ENCODE results near the gene SLC24A4.

GRCh38 chr14:92519246-92520101 lies 196.5 kb downstream of the SLC24A4 start:
- no peak for TF ChIP-seq PRDM4 (tag by site-specific recombination; IDR thresholded peaks at IDR 0.05)
- TF ChIP-seq ZNF280D (tag by site-specific recombination; IDR thresholded peaks at IDR 0.05) = no peak

All from HEK293 (cell line).